GM12878 (cell line): Measurements from ENCODE around the gene ANKDD1A. TPM values are rescaled to one million over a fixed set of nuclear protein-coding genes. Genes with fewer than 3 reads are reported as not detected.

Source experiments
- ATAC-seq: fragments of 200-7000 bp; cut with Tn5 transposase; 3 replicates; pipeline ENCODE4 v1.9.1; 2020; ENCODE audit warnings: mild to moderate bottlenecking, moderate library complexity
- BruUV-seq: library from RNA; stranded (reverse); fragments of 400-500 nt; replicated peaks from 2 replicates; lab custom pipeline; 2021; lab: Mats Ljungman, UMichigan
- CTCF ChIA-PET: fragments of 300-600 bp; sonication (Branson Sonifier 250); formaldehyde crosslinking; extraction: SDS; loops from one replicate; lab custom pipeline; 2021; ENCODE audit warnings: inconsistent platforms; lab: Yijun Ruan, JAX
- POLR2A ChIA-PET: fragments of 350-600 bp; formaldehyde crosslinking; extraction: SDS; loops from one replicate; lab custom pipeline; 2021; ENCODE audit warnings: inconsistent platforms; lab: Charles Lee
- RAD21 ChIA-PET: fragments of 300-600 bp; sonication (Branson Sonifier 250); formaldehyde crosslinking; loops from one replicate; lab custom pipeline; 2023; ENCODE audit warnings: antibody characterized with exemption; ENCODE audit not compliant: unreplicated experiment; lab: Charles Lee
- SMC1A ChIA-PET: fragments of 300-600 bp; sonication (Branson Sonifier 250); formaldehyde crosslinking; loops from one replicate; lab custom pipeline; 2023; ENCODE audit not compliant: unreplicated experiment, uncharacterized antibody; lab: Charles Lee
- DNase-seq: peaks from one replicate; pipeline ENCODE4 v3.0.0-alpha.2; 2011; ENCODE audit warnings: low read depth, low spot score
- FAIRE-seq: peaks from 3 replicates; lab custom pipeline; 2011; peaks lifted over from hg19 to GRCh38; lab: Jason Lieb, UNC
- H2AFZ ChIP-seq: 2 replicates; pipeline ENCODE4 v1.6.0; 2011; ENCODE audit warnings: low read depth, low read length, control low read depth; ENCODE audit not compliant: control insufficient read depth
- H3K27ac ChIP-seq: 2 replicates; pipeline ENCODE4 v1.5.1; 2011; ENCODE audit warnings: control low read depth; ENCODE audit not compliant: control insufficient read depth, insufficient read depth
- H3K27me3 ChIP-seq, 2 experiments: replicated peaks in 1 of 2; 2 replicates each; pipeline versions ENCODE4 v1.6.0 to v1.6.1; 2011; ENCODE audit warnings: low read length in 1 of 2; ENCODE audit not compliant: control insufficient read depth in 2 of 2, insufficient read depth in 2 of 2
- H3K36me3 ChIP-seq, 2 experiments: 2 replicates each; pipeline ENCODE4 v1.5.1; 2011; ENCODE audit warnings: low read length in 1 of 2; ENCODE audit not compliant: control insufficient read depth in 2 of 2, insufficient read depth in 2 of 2
- H3K4me1 ChIP-seq: 2 replicates; pipeline ENCODE4 v1.6.1; 2011; ENCODE audit warnings: mild to moderate bottlenecking, low read length, moderate library complexity, mixed read lengths; ENCODE audit not compliant: control insufficient read depth, insufficient read depth
- H3K4me2 ChIP-seq: 2 replicates; pipeline ENCODE4 v1.6.0; 2011; ENCODE audit warnings: control low read depth; ENCODE audit not compliant: control insufficient read depth, insufficient read depth
- H3K4me3 ChIP-seq: fragments of 200-600 bp; sonication (generic); 2 replicates; pipeline ENCODE4 v1.5.1; 2016
- H3K79me2 ChIP-seq: 2 replicates; pipeline ENCODE4 v1.6.0; 2011; ENCODE audit warnings: low read length; ENCODE audit not compliant: control insufficient read depth, insufficient read depth
- H3K9ac ChIP-seq: 2 replicates; pipeline ENCODE4 v1.8.0; 2011; ENCODE audit warnings: low read length, control low read depth, mixed read lengths; ENCODE audit not compliant: control insufficient read depth, insufficient read depth
- H3K9me3 ChIP-seq: replicated peaks from 3 replicates; pipeline ENCODE4 v1.5.1; 2011; ENCODE audit warnings: mild to moderate bottlenecking, low read length; ENCODE audit not compliant: control insufficient read depth, insufficient read depth
- H4K20me1 ChIP-seq: 2 replicates; pipeline ENCODE4 v1.6.0; 2011; ENCODE audit not compliant: control insufficient read depth, insufficient read depth
- CBFB ChIP-seq: IDR thresholded peaks from 2 replicates; pipeline ENCODE4 v1.6.1; 2016; ENCODE audit warnings: antibody characterized with exemption, low read depth
- CREB1 ChIP-seq: IDR thresholded peaks from 2 replicates; pipeline ENCODE4 v1.6.1; 2012; ENCODE audit warnings: low read depth, mild to moderate bottlenecking, inconsistent platforms
- DPF2 ChIP-seq: fragments of 450-650 bp; IDR thresholded peaks from 2 replicates; pipeline ENCODE4 v1.6.1; 2017; ENCODE audit warnings: mild to moderate bottlenecking
- EZH2 ChIP-seq: IDR thresholded peaks from 2 replicates; pipeline ENCODE4 v1.6.1; 2012; ENCODE audit warnings: low read depth, mild to moderate bottlenecking, control low read depth, inconsistent platforms, low read length, borderline replicate concordance; ENCODE audit not compliant: control insufficient read depth
- FOXK2 ChIP-seq: fragments of 450-650 bp; IDR thresholded peaks from 2 replicates; pipeline ENCODE4 v1.6.1; 2017; ENCODE audit warnings: mild to moderate bottlenecking, moderate library complexity
- JUND ChIP-seq: IDR thresholded peaks from 2 replicates; pipeline ENCODE4 v1.6.1; 2012; ENCODE audit warnings: low read depth, mild to moderate bottlenecking, low read length, improper control_type of control experiment, moderate library complexity
- SMARCA5 ChIP-seq: fragments of 450-650 bp; IDR thresholded peaks from 2 replicates; pipeline ENCODE4 v1.6.1; 2017; ENCODE audit warnings: mild to moderate bottlenecking
- WGBS: methylation state at CpG from one replicate; pipeline ENCODE4 v1.1.6; 2016; ENCODE audit warnings: low lambda C conversion rate; ENCODE audit not compliant: insufficient replicate concordance, insufficient coverage; ENCODE audit errors: missing lambda C conversion rate; 5-methylcytosine and 5-hydroxymethylcytosine counted together
- in situ Hi-C: fragments of 300-500 bp; cut with MboI; formaldehyde crosslinking; loops from 9 replicates; pipeline ENCODE4 v1.14.3; 2018; ENCODE audit warnings: mixed read lengths
- intact Hi-C: fragments of 100-400 bp; cut with micrococcal nuclease; formaldehyde crosslinking; loops from one replicate; pipeline ENCODE4 v1.14.2; 2022; ENCODE audit not compliant: unreplicated experiment
- polyA plus RNA-seq, 11 experiments: library from polyadenylated mRNA; depleted of rRNA in 4 of 11; unstranded in 6 of 11; stranded (reverse) in 5 of 11; fragments of >200 nt; fragmentation: Nextera tagmentation in 4 of 11; fragmentation: Illumina TruSeq in 1 of 11; extraction: Ambion mirVana in 4 of 11; extraction: Trizol in 1 of 11; gene quantifications; 1 replicate in 1 of 11; 2 replicates in 10 of 11; pipeline versions ENCODE4 v1.2.1 to v1.2.3, GENCODE V29; 2011 to 2016; ENCODE audit warnings: inconsistent platforms in 2 of 11, missing spikeins in 2 of 11, low read depth in 1 of 11
- total RNA-seq, 4 experiments: library from RNA; depleted of rRNA in 3 of 4; stranded (reverse); fragments of >200 nt in 3 of 4; fragmentation: Illumina TruSeq in 1 of 4; extraction: Trizol in 1 of 4; gene quantifications; 2 replicates each; pipeline versions ENCODE4 v1.2.1 to v1.2.3, GENCODE V29; 2013 to 2021
- TF ChIP-seq, protein P1 (sequence below): fragments of 450-650 bp; IDR thresholded peaks from 2 replicates; pipeline ENCODE4 v1.6.1; 2016; ENCODE audit warnings: mild to moderate bottlenecking
- TF ChIP-seq, protein P2 (sequence below): fragments of 450-650 bp; IDR thresholded peaks from 2 replicates; pipeline ENCODE4 v1.6.1; 2018; ENCODE audit warnings: mild to moderate bottlenecking, low read depth, moderate library complexity; ENCODE audit not compliant: partially characterized antibody
- TF ChIP-seq, protein P3 (sequence below): fragments of 450-650 bp; formaldehyde crosslinking; IDR thresholded peaks from 2 replicates; pipeline ENCODE4 v1.5.0; 2022; ENCODE audit warnings: mild to moderate bottlenecking, missing genetic modification characterization
- TF ChIP-seq, protein P4 (sequence below): fragments of 450-650 bp; IDR thresholded peaks from 2 replicates; pipeline ENCODE4 v1.6.1; 2017; ENCODE audit warnings: mild to moderate bottlenecking, low read depth, inconsistent platforms; ENCODE audit not compliant: poor library complexity, severe bottlenecking

ANKDD1A gene
- total and polyA plus RNA-seq, 10 of the 15 experiments (the other 5 are each of a cell fraction or from before 2014, with no cell fraction given): 1.5 to 6.6 (median 4.1) TPM

DNA sequence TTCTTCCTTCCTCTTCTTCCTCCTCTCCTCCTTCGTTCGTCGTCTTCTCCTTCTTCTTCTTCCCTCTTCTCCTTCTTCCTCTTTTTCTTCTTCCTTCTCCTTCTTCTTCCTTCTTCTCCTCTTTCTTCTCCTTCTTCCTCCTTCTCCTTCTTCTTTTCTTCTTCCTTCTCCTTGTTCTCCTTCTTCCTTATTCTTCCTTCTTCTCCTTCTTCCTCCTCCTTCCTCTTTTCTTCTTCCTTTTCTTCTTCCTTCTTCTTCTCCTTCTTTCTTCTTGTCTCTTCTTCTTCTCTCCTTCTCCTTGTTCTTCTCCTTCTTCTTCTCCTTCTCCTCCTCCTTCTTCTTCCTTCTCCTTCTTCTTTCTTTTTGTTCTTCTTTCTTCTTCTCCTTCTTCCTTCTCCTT is 42.7 kb downstream of the ANKDD1A start:
- DNase-seq: no peak
- POLR2A ChIA-PET: no interaction called here

More for the DNA sequence above, 42.7 kb downstream of the ANKDD1A start:
- no TSS peak for BruUV-seq
- no peak overlapping the region for H2AFZ ChIP-seq
- no peak for FAIRE-seq
- H3K79me2 ChIP-seq: no peaks in the 10 kb centered on the region
- ChIA-PET CTCF (no interaction called here), SMC1A (no interaction called here)
- H3K27me3 ChIP-seq: no peaks in the 10 kb centered on the region
- H3K4me3 ChIP-seq: no peak overlapping the region
- intact Hi-C loops: no loop called here
- in situ Hi-C loops: no loop called here
- no peaks in the 10 kb centered on the region for H3K4me1 ChIP-seq
- H3K4me2 ChIP-seq: no peak overlapping the region
- WGBS: 27% methylated on average over 3 of the region's 3 CpGs
- no peaks in the 10 kb centered on the region for H3K9me3 ChIP-seq
- no peak for ATAC-seq
- no peak overlapping the region for H3K27ac ChIP-seq
- TF ChIP-seq, protein P1, sequence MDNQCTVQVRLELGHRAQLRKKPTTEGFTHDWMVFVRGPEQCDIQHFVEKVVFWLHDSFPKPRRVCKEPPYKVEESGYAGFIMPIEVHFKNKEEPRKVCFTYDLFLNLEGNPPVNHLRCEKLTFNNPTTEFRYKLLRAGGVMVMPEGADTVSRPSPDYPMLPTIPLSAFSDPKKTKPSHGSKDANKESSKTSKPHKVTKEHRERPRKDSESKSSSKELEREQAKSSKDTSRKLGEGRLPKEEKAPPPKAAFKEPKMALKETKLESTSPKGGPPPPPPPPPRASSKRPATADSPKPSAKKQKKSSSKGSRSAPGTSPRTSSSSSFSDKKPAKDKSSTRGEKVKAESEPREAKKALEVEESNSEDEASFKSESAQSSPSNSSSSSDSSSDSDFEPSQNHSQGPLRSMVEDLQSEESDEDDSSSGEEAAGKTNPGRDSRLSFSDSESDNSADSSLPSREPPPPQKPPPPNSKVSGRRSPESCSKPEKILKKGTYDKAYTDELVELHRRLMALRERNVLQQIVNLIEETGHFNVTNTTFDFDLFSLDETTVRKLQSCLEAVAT: no peak
- TF ChIP-seq SMARCA5 (no peak), JUND (no peak), EZH2 (no peak), CREB1 (no peak), DPF2 (no peak), FOXK2 (no peak), CBFB (no peak)
- TF ChIP-seq, protein P2, sequence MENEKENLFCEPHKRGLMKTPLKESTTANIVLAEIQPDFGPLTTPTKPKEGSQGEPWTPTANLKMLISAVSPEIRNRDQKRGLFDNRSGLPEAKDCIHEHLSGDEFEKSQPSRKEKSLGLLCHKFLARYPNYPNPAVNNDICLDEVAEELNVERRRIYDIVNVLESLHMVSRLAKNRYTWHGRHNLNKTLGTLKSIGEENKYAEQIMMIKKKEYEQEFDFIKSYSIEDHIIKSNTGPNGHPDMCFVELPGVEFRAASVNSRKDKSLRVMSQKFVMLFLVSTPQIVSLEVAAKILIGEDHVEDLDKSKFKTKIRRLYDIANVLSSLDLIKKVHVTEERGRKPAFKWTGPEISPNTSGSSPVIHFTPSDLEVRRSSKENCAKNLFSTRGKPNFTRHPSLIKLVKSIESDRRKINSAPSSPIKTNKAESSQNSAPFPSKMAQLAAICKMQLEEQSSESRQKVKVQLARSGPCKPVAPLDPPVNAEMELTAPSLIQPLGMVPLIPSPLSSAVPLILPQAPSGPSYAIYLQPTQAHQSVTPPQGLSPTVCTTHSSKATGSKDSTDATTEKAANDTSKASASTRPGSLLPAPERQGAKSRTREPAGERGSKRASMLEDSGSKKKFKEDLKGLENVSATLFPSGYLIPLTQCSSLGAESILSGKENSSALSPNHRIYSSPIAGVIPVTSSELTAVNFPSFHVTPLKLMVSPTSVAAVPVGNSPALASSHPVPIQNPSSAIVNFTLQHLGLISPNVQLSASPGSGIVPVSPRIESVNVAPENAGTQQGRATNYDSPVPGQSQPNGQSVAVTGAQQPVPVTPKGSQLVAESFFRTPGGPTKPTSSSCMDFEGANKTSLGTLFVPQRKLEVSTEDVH: no peak
- TF ChIP-seq, protein P3, sequence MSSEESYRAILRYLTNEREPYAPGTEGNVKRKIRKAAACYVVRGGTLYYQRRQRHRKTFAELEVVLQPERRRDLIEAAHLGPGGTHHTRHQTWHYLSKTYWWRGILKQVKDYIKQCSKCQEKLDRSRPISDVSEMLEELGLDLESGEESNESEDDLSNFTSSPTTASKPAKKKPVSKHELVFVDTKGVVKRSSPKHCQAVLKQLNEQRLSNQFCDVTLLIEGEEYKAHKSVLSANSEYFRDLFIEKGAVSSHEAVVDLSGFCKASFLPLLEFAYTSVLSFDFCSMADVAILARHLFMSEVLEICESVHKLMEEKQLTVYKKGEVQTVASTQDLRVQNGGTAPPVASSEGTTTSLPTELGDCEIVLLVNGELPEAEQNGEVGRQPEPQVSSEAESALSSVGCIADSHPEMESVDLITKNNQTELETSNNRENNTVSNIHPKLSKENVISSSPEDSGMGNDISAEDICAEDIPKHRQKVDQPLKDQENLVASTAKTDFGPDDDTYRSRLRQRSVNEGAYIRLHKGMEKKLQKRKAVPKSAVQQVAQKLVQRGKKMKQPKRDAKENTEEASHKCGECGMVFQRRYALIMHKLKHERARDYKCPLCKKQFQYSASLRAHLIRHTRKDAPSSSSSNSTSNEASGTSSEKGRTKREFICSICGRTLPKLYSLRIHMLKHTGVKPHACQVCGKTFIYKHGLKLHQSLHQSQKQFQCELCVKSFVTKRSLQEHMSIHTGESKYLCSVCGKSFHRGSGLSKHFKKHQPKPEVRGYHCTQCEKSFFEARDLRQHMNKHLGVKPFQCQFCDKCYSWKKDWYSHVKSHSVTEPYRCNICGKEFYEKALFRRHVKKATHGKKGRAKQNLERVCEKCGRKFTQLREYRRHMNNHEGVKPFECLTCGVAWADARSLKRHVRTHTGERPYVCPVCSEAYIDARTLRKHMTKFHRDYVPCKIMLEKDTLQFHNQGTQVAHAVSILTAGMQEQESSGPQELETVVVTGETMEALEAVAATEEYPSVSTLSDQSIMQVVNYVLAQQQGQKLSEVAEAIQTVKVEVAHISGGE: no peak
- TF ChIP-seq, protein P4, sequence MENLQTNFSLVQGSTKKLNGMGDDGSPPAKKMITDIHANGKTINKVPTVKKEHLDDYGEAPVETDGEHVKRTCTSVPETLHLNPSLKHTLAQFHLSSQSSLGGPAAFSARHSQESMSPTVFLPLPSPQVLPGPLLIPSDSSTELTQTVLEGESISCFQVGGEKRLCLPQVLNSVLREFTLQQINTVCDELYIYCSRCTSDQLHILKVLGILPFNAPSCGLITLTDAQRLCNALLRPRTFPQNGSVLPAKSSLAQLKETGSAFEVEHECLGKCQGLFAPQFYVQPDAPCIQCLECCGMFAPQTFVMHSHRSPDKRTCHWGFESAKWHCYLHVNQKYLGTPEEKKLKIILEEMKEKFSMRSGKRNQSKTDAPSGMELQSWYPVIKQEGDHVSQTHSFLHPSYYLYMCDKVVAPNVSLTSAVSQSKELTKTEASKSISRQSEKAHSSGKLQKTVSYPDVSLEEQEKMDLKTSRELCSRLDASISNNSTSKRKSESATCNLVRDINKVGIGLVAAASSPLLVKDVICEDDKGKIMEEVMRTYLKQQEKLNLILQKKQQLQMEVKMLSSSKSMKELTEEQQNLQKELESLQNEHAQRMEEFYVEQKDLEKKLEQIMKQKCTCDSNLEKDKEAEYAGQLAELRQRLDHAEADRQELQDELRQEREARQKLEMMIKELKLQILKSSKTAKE: no peak
- TF ChIP-seq, all 136 proteins: peak for 0
- H3K36me3 ChIP-seq: peaks cover 2 to 8% of the 10 kb centered on the region in 2 experiments; a peak in 3 of 4 replicates
- RAD21 ChIA-PET: no interaction called here
- H4K20me1 ChIP-seq: no peaks in the 10 kb centered on the region
- H3K9ac ChIP-seq: no peak overlapping the region
